Activated CD4-positive, CD25-positive, alpha-beta regulatory T cell (primary cell): Measurements from ENCODE around the gene FGD5.
A peak's percentile ranks its signal among the peaks of the same experiment; 100 is the strongest.

Experiments
- DNase-seq, 4 experiments: peaks; one replicate each; lab custom pipeline; 2025; lab: John Stamatoyannopoulos, UW

Gene FGD5

GRCh38 chr3:14927308-14927707 is 108.5 kb downstream of the FGD5 start:
- DNase-seq, result no peak

GRCh38 chr3:14929310-14930074 is 110.7 kb downstream of the FGD5 start:
- no peak for DNase-seq

- DNase-seq, result no peak
Measured at GRCh38 chr3:14933820-14934425, 115.2 kb downstream of the FGD5 start.

GRCh38 chr3:14935592-14936345 is 117.0 kb downstream of the FGD5 start:
- DNase-seq, result no peak

- DNase-seq, result no peak
Measured at GRCh38 chr3:14938954-14939353, 120.2 kb downstream of the FGD5 start.

GRCh38 chr3:14941871-14942270 is 123.1 kb downstream of the FGD5 start:
- no peak for DNase-seq

GRCh38 chr3:14943042-14943441 is 124.3 kb downstream of the FGD5 start:
- DNase-seq, result no peak

GRCh38 chr3:14946236-14946635 is 127.5 kb downstream of the FGD5 start:
- no peak for DNase-seq

- no peak for DNase-seq
Measured at GRCh38 chr3:14946739-14947099, 128.0 kb downstream of the FGD5 start.

GRCh38 chr3:14947100-14947885 is 128.5 kb downstream of the FGD5 start, which contains the start of gene NR2C2:
Gene NR2C2 (plus strand): TSS chr3:14947583. CDS start chr3:15003915, 56,332 bp downstream.
- DNase-seq, result peak; percentile 73 to 84 (median 80)

- peak; percentile 90 to 94 (median 90) for DNase-seq
Measured at GRCh38 chr3:14947886-14948608, 129.3 kb downstream of the FGD5 start.

GRCh38 chr3:14948609-14949038 is 129.9 kb downstream of the FGD5 start:
- DNase-seq, result no peak

- no peak for DNase-seq
Measured at GRCh38 chr3:14949126-14949525, 130.4 kb downstream of the FGD5 start.

GRCh38 chr3:14950274-14950673 is 131.5 kb downstream of the FGD5 start:
- DNase-seq, result no peak

GRCh38 chr3:14957153-14957552 is 138.4 kb downstream of the FGD5 start:
- no peak for DNase-seq

- no peak for DNase-seq
Measured at GRCh38 chr3:14957925-14958324, 139.2 kb downstream of the FGD5 start.

GRCh38 chr3:14959359-14959943 is 140.7 kb downstream of the FGD5 start:
- no peak for DNase-seq

GRCh38 chr3:14962762-14963161 is 144.0 kb downstream of the FGD5 start:
- DNase-seq, result no peak

- no peak for DNase-seq
Measured at GRCh38 chr3:14967285-14967684, 148.5 kb downstream of the FGD5 start.

GRCh38 chr3:14969671-14970070 is 150.9 kb downstream of the FGD5 start:
- DNase-seq, result no peak

GRCh38 chr3:14976317-14976716 is 157.6 kb downstream of the FGD5 start:
- DNase-seq, result no peak
